KMS-11 (cell line): ENCODE results near the gene ZNF397.

Source experiments
- H2AFZ ChIP-seq: fragments of 200-600 bp; sonication (generic); 2 replicates; pipeline ENCODE4 v1.6.1; 2016; ENCODE audit warnings: antibody characterized with exemption, mixed run types, low read depth
- H3K27ac ChIP-seq: fragments of 200-600 bp; sonication (generic); 2 replicates; pipeline ENCODE4 v1.6.1; 2016; ENCODE audit warnings: mild to moderate bottlenecking, mixed run types
- H3K27me3 ChIP-seq: fragments of 200-600 bp; sonication (generic); 2 replicates; pipeline ENCODE4 v1.6.1; 2017; ENCODE audit warnings: mild to moderate bottlenecking, low read depth, mixed run types, moderate library complexity; ENCODE audit not compliant: insufficient read depth
- H3K36me3 ChIP-seq: fragments of 200-600 bp; sonication (generic); 2 replicates; pipeline ENCODE4 v1.6.1; 2017; ENCODE audit warnings: mild to moderate bottlenecking, mixed run types; ENCODE audit not compliant: insufficient read depth
- H3K4me1 ChIP-seq: fragments of 200-600 bp; sonication (generic); 2 replicates; pipeline ENCODE4 v1.6.1; 2016; ENCODE audit warnings: mild to moderate bottlenecking, low read depth, mixed run types; ENCODE audit not compliant: poor library complexity, severe bottlenecking
- H3K4me2 ChIP-seq: fragments of 200-600 bp; sonication (generic); 2 replicates; pipeline ENCODE4 v1.7.0; 2016; ENCODE audit warnings: mild to moderate bottlenecking, mixed run types
- H3K4me3 ChIP-seq: fragments of 200-600 bp; sonication (generic); IDR thresholded peaks from 2 replicates; pipeline ENCODE4 v1.6.1; 2017; ENCODE audit warnings: low read depth, low read length, mixed read lengths; ENCODE audit not compliant: insufficient read depth
- H3K79me2 ChIP-seq: fragments of 200-600 bp; sonication (generic); 2 replicates; pipeline ENCODE4 v1.6.1; 2016; ENCODE audit warnings: low read depth, mixed run types; ENCODE audit not compliant: insufficient read depth
- H3K9ac ChIP-seq: fragments of 200-600 bp; sonication (generic); 2 replicates; pipeline ENCODE4 v1.6.1; 2016; ENCODE audit warnings: mild to moderate bottlenecking, mixed run types
- H4K20me1 ChIP-seq: fragments of 200-600 bp; sonication (generic); 2 replicates; pipeline ENCODE4 v1.6.1; 2016; ENCODE audit warnings: mild to moderate bottlenecking, mixed run types; ENCODE audit not compliant: insufficient read depth
- CTCF ChIP-seq: fragments of 200-600 bp; sonication (generic); conservative IDR thresholded peaks from 2 replicates; pipeline ENCODE4 v1.6.1; 2017; ENCODE audit warnings: low read depth, mild to moderate bottlenecking, antibody characterized with exemption, low read length, moderate library complexity, mixed read lengths

Gene ZNF397

DNA sequence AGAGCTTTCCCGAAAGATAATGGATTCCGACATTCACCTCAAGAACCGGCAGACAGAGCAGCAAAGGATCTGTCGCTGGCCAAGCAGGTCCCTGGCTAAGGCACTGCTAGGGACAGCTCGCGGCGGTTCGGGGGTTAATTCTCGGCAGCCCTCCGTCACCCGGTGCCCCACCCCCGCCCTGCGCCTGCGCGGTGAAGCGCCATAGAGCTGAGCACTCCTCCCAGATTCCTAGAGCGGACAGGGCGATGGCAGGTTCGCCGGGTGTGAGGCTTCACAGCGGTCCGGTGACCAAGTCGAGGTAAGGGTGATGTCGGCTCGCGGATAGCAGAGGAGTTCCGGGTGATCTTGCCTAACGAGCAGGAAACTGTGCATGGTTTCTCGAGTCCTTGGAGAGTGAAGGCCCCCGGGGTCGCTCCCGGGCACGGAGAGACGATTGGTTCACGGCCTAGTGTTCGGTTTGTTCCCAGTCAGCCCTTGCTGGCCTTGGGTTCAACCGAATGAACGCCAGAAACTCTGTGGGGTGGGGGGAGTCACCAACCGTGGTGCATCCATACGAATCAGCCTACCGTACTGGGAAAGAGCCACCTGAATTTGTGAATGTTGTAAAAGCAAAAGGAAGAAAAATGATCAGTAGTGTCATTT is 49.4 kb downstream of the ZNF397 start, which contains the start of gene ZSCAN30:
ZSCAN30 (minus strand) TSS at position 136 of the 642 bp plus-strand sequence. CDS start 25,877 bp downstream, outside the sequence.
- H3K27ac ChIP-seq, result peak within 1 kb of the TSS; percentile 43
- H3K79me2 ChIP-seq, result peaks cover 16% of the 10 kb centered on the region
- H3K27me3 ChIP-seq, result no peaks in the 10 kb centered on the region
- no peaks in the 10 kb centered on the region for H4K20me1 ChIP-seq
- peak within 1 kb of the TSS; percentile 92 for H3K4me2 ChIP-seq
- H3K4me1 ChIP-seq, result peaks cover 13% of the 10 kb centered on the region
- H3K4me3 ChIP-seq, result peak within 1 kb of the TSS; percentile 53
- no peaks in the 10 kb centered on the region for H3K36me3 ChIP-seq
- H2AFZ ChIP-seq, result peak within 1 kb of the TSS; percentile 83
- H3K9ac ChIP-seq, result peak within 1 kb of the TSS; percentile 82
- no peak for TF ChIP-seq CTCF

- H2AFZ ChIP-seq, result no peak overlapping the region
- peaks cover 16% of the 10 kb centered on the region for H3K79me2 ChIP-seq
- H3K9ac ChIP-seq, result no peak overlapping the region; the same call in 1 of the 2 replicates
- H3K27ac ChIP-seq, result no peak overlapping the region
- H3K36me3 ChIP-seq, result no peaks in the 10 kb centered on the region
- H4K20me1 ChIP-seq, result no peaks in the 10 kb centered on the region
- no peak overlapping the region for H3K4me3 ChIP-seq
- H3K4me1 ChIP-seq, result peaks cover 13% of the 10 kb centered on the region
- no peaks in the 10 kb centered on the region for H3K27me3 ChIP-seq
- peak overlapping the region; percentile 83 for H3K4me2 ChIP-seq
- TF ChIP-seq CTCF, result no peak
Observed at GRCh38 chr18:35291166-35291565, 50.3 kb downstream of the ZNF397 start.

GRCh38 chr18:35296060-35296459 is 55.2 kb downstream of the ZNF397 start:
- Histone ChIP-seq H3K36me3 (no peaks in the 10 kb centered on the region), H3K4me3 (no peak overlapping the region), H4K20me1 (no peaks in the 10 kb centered on the region), H3K27me3 (no peaks in the 10 kb centered on the region), H3K4me1 (peaks cover 5% of the 10 kb centered on the region), H3K27ac (no peak overlapping the region), H3K4me2 (no peak overlapping the region), H3K79me2 (peaks cover 13% of the 10 kb centered on the region), H2AFZ (no peak overlapping the region), H3K9ac (no peak overlapping the region)
- TF ChIP-seq CTCF, result no peak

- no peaks in the 10 kb centered on the region for H3K27me3 ChIP-seq
Observed at GRCh38 chr18:35303610-35304009, 62.8 kb downstream of the ZNF397 start.

More at GRCh38 chr18:35303610-35304009, 62.8 kb downstream of the ZNF397 start:
- Histone ChIP-seq H3K27ac (no peak overlapping the region), H4K20me1 (no peaks in the 10 kb centered on the region), H3K4me1 (no peaks in the 10 kb centered on the region), H2AFZ (no peak overlapping the region), H3K9ac (no peak overlapping the region), H3K4me3 (no peak overlapping the region), H3K79me2 (peaks cover 10% of the 10 kb centered on the region; the same call in 1 of the 2 replicates), H3K36me3 (no peaks in the 10 kb centered on the region; the same call in 1 of the 2 replicates), H3K4me2 (no peak overlapping the region)
- no peak for TF ChIP-seq CTCF
